ENCODE measurements around the gene ADD2.
"Not testable (repeated sequence)": the region's sequence is repeated elsewhere in the genome, so short reads cannot be mapped to it uniquely, and the experiment has no call there.

Gene ADD2, protein sequence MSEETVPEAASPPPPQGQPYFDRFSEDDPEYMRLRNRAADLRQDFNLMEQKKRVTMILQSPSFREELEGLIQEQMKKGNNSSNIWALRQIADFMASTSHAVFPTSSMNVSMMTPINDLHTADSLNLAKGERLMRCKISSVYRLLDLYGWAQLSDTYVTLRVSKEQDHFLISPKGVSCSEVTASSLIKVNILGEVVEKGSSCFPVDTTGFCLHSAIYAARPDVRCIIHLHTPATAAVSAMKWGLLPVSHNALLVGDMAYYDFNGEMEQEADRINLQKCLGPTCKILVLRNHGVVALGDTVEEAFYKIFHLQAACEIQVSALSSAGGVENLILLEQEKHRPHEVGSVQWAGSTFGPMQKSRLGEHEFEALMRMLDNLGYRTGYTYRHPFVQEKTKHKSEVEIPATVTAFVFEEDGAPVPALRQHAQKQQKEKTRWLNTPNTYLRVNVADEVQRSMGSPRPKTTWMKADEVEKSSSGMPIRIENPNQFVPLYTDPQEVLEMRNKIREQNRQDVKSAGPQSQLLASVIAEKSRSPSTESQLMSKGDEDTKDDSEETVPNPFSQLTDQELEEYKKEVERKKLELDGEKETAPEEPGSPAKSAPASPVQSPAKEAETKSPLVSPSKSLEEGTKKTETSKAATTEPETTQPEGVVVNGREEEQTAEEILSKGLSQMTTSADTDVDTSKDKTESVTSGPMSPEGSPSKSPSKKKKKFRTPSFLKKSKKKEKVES

DNA sequence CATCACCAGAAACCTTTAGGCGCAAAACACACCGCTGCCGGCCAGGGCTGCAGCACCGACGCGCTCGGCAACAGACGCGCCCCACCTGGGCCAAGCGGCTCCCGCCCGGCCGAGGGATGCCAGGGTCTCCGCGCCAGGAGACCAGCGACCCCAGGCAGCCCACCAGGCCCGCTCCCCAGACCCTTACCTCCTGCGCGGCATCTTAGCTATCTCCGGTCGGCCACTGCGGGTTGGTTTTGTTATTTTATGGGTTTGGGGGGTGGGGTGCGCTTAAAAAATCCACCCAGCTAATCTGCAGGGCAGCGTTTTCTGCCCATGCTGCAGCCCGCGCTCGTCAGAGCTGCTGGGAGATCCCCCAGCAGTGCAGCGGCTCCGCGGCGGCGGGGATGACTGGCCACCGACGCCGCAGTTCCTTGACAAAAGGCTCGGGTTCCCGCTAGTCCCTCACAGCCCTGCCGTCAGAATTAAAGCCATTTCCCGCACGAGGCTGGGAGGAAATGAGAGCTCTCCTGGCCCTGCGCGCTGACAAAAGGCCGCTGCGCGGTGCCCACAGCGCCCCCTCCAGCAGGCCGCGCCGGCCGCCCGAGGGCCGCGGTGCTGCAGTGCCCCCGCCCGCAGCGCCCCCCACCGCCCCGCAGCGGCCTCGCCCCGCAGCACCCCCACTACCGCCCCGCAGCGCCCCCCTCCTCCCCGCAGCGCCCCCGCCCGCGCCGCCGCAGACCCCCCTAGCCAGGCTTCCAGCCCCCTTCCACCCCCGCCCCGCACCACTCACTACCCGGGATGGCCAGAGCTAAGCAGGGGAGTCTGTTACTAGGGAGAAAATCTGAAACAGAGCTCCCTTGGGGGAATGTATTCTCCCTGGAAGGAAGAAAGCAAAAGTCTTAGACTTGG is at the start of gene ADD2:
Gene ADD2 (minus strand): TSS at position 502 of the 891 bp plus-strand sequence. CDS start 61,792 bp downstream, outside the sequence.
- no peak for DNase-seq (ENCODE audit: low read depth)

DNA sequence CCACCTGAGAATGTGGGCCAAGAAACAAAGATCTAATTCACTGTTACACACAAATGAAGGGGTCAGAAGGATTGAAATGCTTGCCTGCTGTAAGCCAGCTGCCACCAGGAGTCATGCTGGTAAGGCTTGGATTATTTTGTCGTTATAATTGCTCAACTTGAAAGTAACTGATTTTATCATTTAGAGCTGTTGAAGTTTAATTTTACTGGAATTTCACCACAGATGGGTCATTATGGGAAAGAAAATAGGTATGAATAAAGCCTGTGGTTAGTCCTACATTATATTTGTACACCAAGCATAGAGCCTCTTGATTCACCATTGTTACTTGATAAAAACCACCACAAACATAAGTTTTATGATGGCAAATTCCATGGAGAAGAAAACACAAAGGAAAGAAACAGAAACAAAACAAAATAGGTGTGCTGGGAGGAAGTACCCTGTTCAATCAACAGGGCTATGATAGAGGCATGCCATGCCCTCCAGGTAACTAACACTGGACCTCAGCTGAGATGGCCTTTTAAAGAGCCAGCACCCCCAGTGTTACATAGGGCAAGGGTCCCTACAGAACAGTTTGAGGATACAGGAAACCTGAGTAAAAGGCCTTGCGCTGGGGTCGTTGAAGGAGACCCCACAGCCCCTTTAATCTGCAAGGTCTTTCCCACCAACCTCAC is 49.4 kb upstream of the ADD2 start:
- no peak for DNase-seq (ENCODE audit: low read depth)

- DNase-seq (ENCODE audit: low read depth): no peak
Observed at GRCh38 chr2:70816726-70817125, 48.7 kb upstream of the ADD2 start.

- no peak for DNase-seq (ENCODE audit: low read depth)
Observed at GRCh38 chr2:70808983-70809958, 41.3 kb upstream of the ADD2 start.

- DNase-seq (ENCODE audit: low read depth): no peak
Observed at GRCh38 chr2:70807828-70808118, 39.8 kb upstream of the ADD2 start.

- DNase-seq (ENCODE audit: low read depth): no peak
Observed at GRCh38 chr2:70807102-70807827, 39.3 kb upstream of the ADD2 start.

DNA sequence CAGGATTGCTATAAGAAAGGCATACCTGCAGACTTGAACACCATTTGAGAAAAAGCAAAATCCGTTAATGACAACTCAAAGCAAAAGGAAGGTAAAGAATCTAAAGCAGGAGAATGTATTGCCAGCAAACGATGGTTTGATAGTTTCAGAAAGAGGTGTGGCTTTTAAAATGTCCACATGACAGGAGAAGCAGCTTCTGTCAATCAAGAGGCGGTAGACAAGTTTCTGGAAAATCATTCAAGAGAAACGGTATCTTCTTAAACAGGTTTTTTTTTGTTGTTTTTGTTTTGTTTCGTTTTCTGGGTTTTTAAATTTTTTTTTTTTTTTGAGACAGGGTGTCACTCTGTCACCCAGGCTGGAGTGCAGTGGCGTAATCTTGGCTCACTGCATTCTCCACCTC is 38.6 kb upstream of the ADD2 start:
- DNase-seq (ENCODE audit: low read depth): no peak

DNA sequence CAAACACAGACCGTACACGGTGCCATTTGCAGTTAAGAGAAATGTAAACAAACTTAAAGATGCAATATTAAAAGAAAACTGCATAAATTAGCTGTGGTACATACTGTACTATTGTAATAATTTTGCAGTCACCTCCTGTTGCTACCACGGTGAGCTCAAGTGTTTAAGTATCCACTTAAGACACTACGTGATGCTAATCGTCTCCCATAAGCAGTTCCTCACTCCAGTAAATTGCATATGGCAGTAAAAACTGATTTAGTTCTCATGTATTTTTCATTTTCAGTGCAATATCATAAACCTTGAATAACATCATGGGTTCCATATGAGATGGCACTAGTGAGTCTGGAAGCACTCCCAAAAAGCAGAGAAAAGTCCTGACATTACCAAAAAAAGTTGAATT is 38.0 kb upstream of the ADD2 start:
- no peak for DNase-seq (ENCODE audit: low read depth)

DNA sequence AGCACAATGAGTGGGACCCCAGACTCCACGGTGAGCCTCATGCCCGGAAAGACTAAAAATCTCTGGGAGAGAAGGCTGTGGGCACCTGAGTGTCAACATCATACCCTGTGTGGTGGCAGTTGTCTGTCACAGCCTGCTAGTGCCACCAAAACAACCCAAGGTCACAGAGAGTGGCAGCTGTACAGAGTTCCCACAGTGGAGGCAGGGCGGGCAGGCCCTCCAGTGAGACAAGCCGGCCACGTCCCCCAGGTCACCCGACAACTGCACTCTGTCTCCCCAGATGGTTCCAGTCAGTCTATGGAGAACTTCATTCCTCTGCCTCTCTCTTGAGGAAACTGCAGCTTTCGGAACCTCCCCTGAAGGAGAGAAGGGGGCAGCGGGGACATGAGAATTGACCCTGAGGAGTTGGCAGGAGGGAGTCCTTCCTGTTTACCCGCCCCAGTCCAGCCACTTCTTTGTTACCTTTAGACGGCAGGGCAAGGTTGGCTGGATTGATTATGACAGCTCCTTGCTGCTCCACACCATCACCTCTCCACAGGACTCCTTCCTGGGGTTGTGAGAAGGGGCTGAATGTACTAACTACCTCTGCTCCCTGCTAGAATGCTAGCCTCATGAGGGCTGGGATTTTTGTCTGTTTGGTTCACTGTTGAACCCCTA is 33.7 kb upstream of the ADD2 start:
- no peak for DNase-seq (ENCODE audit: low read depth)

- DNase-seq (ENCODE audit: low read depth): no peak
Observed at GRCh38 chr2:70799706-70800105, 31.7 kb upstream of the ADD2 start.

DNA sequence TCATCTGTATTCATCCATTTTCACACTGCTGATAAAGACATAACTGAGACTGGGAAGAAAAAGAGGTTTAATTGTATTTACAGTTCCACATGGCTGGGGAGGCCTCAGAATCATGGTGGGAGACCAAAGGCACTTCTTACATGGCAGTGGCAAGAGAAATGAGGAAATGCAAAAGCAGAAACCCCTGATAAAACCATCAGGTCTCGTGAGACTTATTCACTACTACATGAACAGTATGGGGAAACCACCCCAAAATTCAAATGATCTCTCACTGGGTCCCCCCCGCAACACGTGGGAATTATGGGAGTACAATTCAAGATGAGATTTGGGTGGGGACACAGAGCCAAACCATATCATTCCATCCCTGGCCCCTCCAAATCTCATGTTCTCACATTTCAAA is 30.0 kb upstream of the ADD2 start:
- not testable (repeated sequence) for DNase-seq (ENCODE audit: low read depth)

- no peak for DNase-seq (ENCODE audit: low read depth)
Observed at GRCh38 chr2:70797506-70797905, 29.5 kb upstream of the ADD2 start.

GRCh38 chr2:70796262-70796661 is 28.3 kb upstream of the ADD2 start:
- DNase-seq (ENCODE audit: low read depth): no peak

GRCh38 chr2:70795164-70795995 is 27.4 kb upstream of the ADD2 start:
- no peak for DNase-seq (ENCODE audit: low read depth)

- no peak for DNase-seq (ENCODE audit: low read depth)
Observed at GRCh38 chr2:70793450-70793849, 25.4 kb upstream of the ADD2 start.

DNA sequence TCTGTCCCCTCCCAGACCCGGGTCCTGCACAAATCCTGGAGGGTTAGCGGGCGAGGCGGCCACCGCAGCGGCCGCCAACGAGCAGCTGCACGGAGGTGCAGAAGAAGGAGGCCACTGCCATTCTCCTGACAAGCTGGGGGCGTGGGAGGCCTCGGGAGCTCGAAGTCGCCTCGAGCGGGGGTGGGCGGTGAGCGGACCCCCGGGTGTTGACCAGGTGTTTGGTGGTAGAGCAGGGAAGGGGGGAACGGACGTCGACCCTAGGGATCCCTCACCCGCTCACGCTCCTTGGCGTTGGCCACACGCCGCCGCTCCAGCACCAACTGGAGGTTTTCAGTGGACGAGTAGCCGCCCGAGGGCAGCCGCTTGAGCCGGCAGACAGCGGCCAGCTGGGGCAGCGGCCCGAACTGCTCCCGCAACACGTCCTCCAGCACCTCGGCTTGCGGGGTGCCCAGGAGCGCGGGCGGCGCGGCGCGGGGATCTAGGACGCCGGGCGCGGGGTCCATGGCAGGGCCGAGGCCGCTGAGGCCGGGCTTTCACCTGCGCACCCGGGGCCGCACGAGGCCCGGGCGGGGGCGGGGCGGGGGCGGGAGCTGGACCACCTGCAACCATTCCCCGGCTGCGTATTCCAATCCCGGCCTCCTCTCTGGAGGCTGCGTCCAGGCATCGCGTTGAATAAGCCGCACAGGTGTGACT is 22.3 kb upstream of the ADD2 start, which contains the start of gene FIGLA:
Gene FIGLA (minus strand): TSS at position 508 of the 693 bp plus-strand sequence. CDS start 5 bp downstream, at position 503.
- DNase-seq (ENCODE audit: low read depth): no peak

DNA sequence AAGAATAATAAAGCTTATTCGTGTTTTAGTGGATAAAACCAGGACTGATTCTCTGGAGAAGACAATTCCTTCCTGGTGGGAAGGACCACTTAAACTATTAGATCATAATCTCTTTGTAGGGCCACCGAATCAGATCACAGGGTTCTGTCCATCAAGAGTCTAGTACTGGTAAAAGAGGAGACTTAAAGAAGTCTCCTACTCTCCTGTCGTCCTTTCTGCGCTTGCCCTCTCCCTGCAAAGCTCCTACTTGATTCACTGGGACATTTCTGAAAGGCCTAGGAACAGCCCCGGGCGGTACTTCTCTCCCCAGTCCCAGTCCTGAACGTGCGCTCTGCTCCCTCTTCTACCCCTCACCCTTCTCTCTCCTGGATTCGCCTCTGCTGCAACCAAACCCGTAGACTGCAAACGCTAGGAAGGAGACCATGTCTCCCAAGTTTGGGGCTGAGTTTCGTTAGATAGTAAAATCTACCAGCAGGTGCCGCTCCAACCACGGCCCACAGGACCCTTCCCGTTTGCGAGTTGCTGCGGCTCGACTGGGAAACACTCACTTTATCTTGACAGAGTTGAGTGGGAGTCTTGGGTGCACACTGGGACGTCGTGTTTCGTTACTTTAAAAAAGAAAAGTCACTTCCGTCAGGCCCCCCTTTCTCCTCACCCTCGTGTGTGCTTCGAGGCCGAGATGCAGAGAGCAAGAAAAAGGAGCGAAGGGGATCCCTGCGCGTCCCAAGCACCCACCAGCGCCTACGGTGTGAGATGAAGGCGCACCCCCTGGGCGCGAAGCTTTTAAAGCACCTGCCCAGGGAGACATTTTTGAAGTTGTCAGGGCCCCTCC is 21.5 kb upstream of the ADD2 start:
- DNase-seq (ENCODE audit: low read depth): peak; percentile 17
